K562 (cell line): Measurements from ENCODE around the gene MED20. TPM values are rescaled to one million over a fixed set of nuclear protein-coding genes. Genes with fewer than 3 reads are reported as not detected.

Experiments used
- BHLHE40 ChIP-seq: IDR thresholded peaks from 2 replicates; pipeline ENCODE4 v1.6.1; 2011; ENCODE audit warnings: low read length, improper control_type of control experiment
- JUND ChIP-seq, 2 experiments: IDR thresholded peaks; 2 replicates in 1 of 2; 3 replicates in 1 of 2; pipeline ENCODE4 v1.6.1; 2011; ENCODE audit warnings: borderline replicate concordance in 2 of 2, low read depth in 2 of 2, low read length in 2 of 2, improper control_type of control experiment in 1 of 2, missing biosample characterization in 1 of 2, missing genetic modification characterization in 1 of 2, missing genetic modification reagents in 1 of 2
- KDM5B ChIP-seq: fragments of 200-600 bp; sonication (generic); IDR thresholded peaks from 2 replicates; pipeline ENCODE4 v1.6.1; 2012; ENCODE audit warnings: low read depth, mild to moderate bottlenecking, moderate library complexity, low read length, control low read depth, inconsistent platforms; ENCODE audit not compliant: insufficient replicate concordance
- PCBP2 ChIP-seq: fragments of 200-400 bp; formaldehyde crosslinking; IDR thresholded peaks from 2 replicates; pipeline ENCODE4 v1.6.1; 2018; ENCODE audit warnings: low read length, low read depth, mild to moderate bottlenecking, moderate library complexity; ENCODE audit not compliant: poor library complexity, severe bottlenecking
- RERE ChIP-seq: sonication (generic); formaldehyde crosslinking; IDR thresholded peaks from 2 replicates; pipeline ENCODE4 v1.8.0; 2023; ENCODE audit warnings: missing genetic modification reagents, mild to moderate bottlenecking, borderline replicate concordance
- SMC3 ChIP-seq: conservative IDR thresholded peaks from 2 replicates; pipeline ENCODE4 v1.6.1; 2011; ENCODE audit warnings: low read depth, low read length, improper control_type of control experiment; ENCODE audit not compliant: insufficient read depth
- ZBTB12 ChIP-seq: fragments of 250-450 bp; sonication (Bioruptor Pico); IDR thresholded peaks from 2 replicates; pipeline ENCODE4 v1.4.0; 2020
- ZEB2 ChIP-seq: fragments of 450-650 bp; IDR thresholded peaks from 2 replicates; pipeline ENCODE4 v1.6.1; 2016
- ZNF133 ChIP-seq: fragments of 250-450 bp; sonication (Bioruptor Pico); IDR thresholded peaks from 2 replicates; pipeline ENCODE4 v1.4.0; 2020; ENCODE audit warnings: mild to moderate bottlenecking
- polyA plus RNA-seq, 8 experiments: library from polyadenylated mRNA; depleted of rRNA in 4 of 8; stranded (reverse) in 5 of 8; unstranded in 3 of 8; fragments of >200 nt; fragmentation: Nextera tagmentation in 2 of 8; fragmentation: Illumina TruSeq in 1 of 8; extraction: Ambion mirVana in 2 of 8; extraction: Trizol in 1 of 8; gene quantifications; 2 replicates each; pipeline versions ENCODE4 v1.2.1 to v1.2.3, GENCODE V29; 2011 to 2014; ENCODE audit warnings: inconsistent platforms in 1 of 8, missing spikeins in 1 of 8
- total RNA-seq, 7 experiments: library from RNA; depleted of rRNA in 6 of 7; stranded (reverse); fragments of >200 nt in 6 of 7; fragmentation: Illumina TruSeq in 2 of 7; extraction: Trizol in 2 of 7; gene quantifications; 2 replicates each; pipeline versions ENCODE4 v1.2.1 to v1.2.3, GENCODE V29; 2011 to 2021; ENCODE audit warnings: low replicate concordance in 1 of 7
- TF ChIP-seq, protein P1 (sequence below): sonication (generic); formaldehyde crosslinking; IDR thresholded peaks from 2 replicates; pipeline ENCODE4 v1.8.1; 2023; ENCODE audit warnings: mild to moderate bottlenecking, missing genetic modification reagents
- TF ChIP-seq, protein P2 (sequence below): sonication (generic); IDR thresholded peaks from 2 replicates; pipeline ENCODE4 v1.6.1; 2016
- TF ChIP-seq, protein P3 (sequence below), 2 experiments: fragments of 450-650 bp; IDR thresholded peaks; 2 replicates each; pipeline ENCODE4 v1.6.1; 2018; ENCODE audit warnings: mild to moderate bottlenecking in 2 of 2, low read depth in 1 of 2; ENCODE audit not compliant: partially characterized antibody in 2 of 2

Gene MED20
- total and polyA plus RNA-seq, 9 of the 15 experiments (the other 6 are each of a cell fraction or from before 2014, with no cell fraction given) = 27.3 to 80.9 (median 46.0) TPM

- peak; percentile 23; the same call in 1 of the 2 replicates for TF ChIP-seq BHLHE40
- TF ChIP-seq JUND (IDR thresholded peaks at IDR 0.05; ENCODE audit: borderline replicate concordance, low read depth, low read length) = peak; percentile 46; the same call in 1 of the 2 replicates
- no peak; the same call in 2 of the 3 replicates for TF ChIP-seq JUND (tag; IDR thresholded peaks at IDR 0.05; ENCODE audit: borderline replicate concordance, low read depth, low read length)
- no peak for TF ChIP-seq PCBP2
- TF ChIP-seq ZBTB12 (CRISPR knock-in tag) = no peak
- TF ChIP-seq, protein P1, sequence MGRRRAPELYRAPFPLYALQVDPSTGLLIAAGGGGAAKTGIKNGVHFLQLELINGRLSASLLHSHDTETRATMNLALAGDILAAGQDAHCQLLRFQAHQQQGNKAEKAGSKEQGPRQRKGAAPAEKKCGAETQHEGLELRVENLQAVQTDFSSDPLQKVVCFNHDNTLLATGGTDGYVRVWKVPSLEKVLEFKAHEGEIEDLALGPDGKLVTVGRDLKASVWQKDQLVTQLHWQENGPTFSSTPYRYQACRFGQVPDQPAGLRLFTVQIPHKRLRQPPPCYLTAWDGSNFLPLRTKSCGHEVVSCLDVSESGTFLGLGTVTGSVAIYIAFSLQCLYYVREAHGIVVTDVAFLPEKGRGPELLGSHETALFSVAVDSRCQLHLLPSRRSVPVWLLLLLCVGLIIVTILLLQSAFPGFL (CRISPR knock-in tag) = no peak
- TF ChIP-seq, protein P2, sequence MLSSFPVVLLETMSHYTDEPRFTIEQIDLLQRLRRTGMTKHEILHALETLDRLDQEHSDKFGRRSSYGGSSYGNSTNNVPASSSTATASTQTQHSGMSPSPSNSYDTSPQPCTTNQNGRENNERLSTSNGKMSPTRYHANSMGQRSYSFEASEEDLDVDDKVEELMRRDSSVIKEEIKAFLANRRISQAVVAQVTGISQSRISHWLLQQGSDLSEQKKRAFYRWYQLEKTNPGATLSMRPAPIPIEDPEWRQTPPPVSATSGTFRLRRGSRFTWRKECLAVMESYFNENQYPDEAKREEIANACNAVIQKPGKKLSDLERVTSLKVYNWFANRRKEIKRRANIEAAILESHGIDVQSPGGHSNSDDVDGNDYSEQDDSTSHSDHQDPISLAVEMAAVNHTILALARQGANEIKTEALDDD = no peak
- TF ChIP-seq, protein P3, sequence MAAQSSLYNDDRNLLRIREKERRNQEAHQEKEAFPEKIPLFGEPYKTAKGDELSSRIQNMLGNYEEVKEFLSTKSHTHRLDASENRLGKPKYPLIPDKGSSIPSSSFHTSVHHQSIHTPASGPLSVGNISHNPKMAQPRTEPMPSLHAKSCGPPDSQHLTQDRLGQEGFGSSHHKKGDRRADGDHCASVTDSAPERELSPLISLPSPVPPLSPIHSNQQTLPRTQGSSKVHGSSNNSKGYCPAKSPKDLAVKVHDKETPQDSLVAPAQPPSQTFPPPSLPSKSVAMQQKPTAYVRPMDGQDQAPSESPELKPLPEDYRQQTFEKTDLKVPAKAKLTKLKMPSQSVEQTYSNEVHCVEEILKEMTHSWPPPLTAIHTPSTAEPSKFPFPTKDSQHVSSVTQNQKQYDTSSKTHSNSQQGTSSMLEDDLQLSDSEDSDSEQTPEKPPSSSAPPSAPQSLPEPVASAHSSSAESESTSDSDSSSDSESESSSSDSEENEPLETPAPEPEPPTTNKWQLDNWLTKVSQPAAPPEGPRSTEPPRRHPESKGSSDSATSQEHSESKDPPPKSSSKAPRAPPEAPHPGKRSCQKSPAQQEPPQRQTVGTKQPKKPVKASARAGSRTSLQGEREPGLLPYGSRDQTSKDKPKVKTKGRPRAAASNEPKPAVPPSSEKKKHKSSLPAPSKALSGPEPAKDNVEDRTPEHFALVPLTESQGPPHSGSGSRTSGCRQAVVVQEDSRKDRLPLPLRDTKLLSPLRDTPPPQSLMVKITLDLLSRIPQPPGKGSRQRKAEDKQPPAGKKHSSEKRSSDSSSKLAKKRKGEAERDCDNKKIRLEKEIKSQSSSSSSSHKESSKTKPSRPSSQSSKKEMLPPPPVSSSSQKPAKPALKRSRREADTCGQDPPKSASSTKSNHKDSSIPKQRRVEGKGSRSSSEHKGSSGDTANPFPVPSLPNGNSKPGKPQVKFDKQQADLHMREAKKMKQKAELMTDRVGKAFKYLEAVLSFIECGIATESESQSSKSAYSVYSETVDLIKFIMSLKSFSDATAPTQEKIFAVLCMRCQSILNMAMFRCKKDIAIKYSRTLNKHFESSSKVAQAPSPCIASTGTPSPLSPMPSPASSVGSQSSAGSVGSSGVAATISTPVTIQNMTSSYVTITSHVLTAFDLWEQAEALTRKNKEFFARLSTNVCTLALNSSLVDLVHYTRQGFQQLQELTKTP (IDR thresholded peaks at IDR 0.05; ENCODE audit: low read depth in 1 of 2, partially characterized antibody in 2 of 2) = peak in 1 of 2 experiments; percentile 24
- TF ChIP-seq SMC3 = peak; percentile 87
- peak; percentile 41; the same call in 1 of the 2 replicates for TF ChIP-seq ZEB2
- no peak for TF ChIP-seq ZNF133
- TF ChIP-seq RERE = no peak
- TF ChIP-seq KDM5B = no peak
Observed at GRCh38 chr6:41901882-41902519, 18.9 kb downstream of the MED20 start (continued).
